ENCODE measurements around the gene TMED1. TPM values are rescaled to one million over a fixed set of nuclear protein-coding genes. Genes with fewer than 3 reads are reported as not detected.

The TMED1 gene
- total and polyA plus RNA-seq, 9 of the 15 experiments (the other 6 are each of a cell fraction or from before 2014, with no cell fraction given), result 0.86 to 30.2 (median 23.5) TPM

- Histone ChIP-seq H3K4me3 (no peak within 1 kb of the TSS), H3K4me2 (ENCODE audit: insufficient read depth, low read length) (no peak within 1 kb of the TSS), H3K9me3 (replicated peaks; ENCODE audit: control insufficient read depth, insufficient read depth, low read depth, low read length) (no peaks in the 10 kb centered on the region), H3K36me3 (ENCODE audit: control insufficient read depth, insufficient read depth, low read length) (no peaks in the 10 kb centered on the region), H3K9me1 (ENCODE audit: control insufficient read depth, insufficient read depth, low read length) (no peaks in the 10 kb centered on the region), H3K79me2 (ENCODE audit: control insufficient read depth, insufficient read depth, low read length) (no peaks in the 10 kb centered on the region), H3K9ac (ENCODE audit: insufficient read depth in 1 of 2, low read depth in 2 of 2, low read length in 2 of 2) (peak within 1 kb of the TSS in 1 of 2 experiments; percentile 81; a peak in 2 of 4 replicates), H3K27me3 (ENCODE audit: control insufficient read depth in 2 of 2, insufficient read depth in 2 of 2, low read length in 2 of 2) (no peaks in the 10 kb centered on the region), H4K20me1 (replicated peaks; ENCODE audit: control insufficient read depth, insufficient read depth, low read length) (no peaks in the 10 kb centered on the region), H2AFZ (ENCODE audit: low read depth, low read length) (no peak within 1 kb of the TSS), H3K4me1 (replicated peaks in 1 of 2; ENCODE audit: control insufficient read depth in 2 of 2, insufficient read depth in 2 of 2, low read length in 2 of 2) (peaks cover under 1 to 11% of the 10 kb centered on the region in 2 experiments; a peak in 4 of 5 replicates), H3K27ac (ENCODE audit: extremely low read depth, low read depth, low read length) (no peak within 1 kb of the TSS)
- no TSS peak for BruUV-seq (replicated peaks)
- in situ Hi-C loops (cut with MboI) (no loop called here), intact Hi-C loops (cut with micrococcal nuclease) (no loop called here)
- TF ChIP-seq EP300 (IDR thresholded peaks at IDR 0.05; ENCODE audit: low read length), result no peak
- CTCF ChIA-PET (ENCODE audit: low intra/inter-chr PET ratio), result no interaction called here
- no peak for ATAC-seq
- POLR2A ChIA-PET, result interaction anchor here (1.0 kb wide), 1 partner anchor 12 kb away, joined by 3 read pairs; the partner anchor contains the start of gene TMED1
- DNase-seq (ENCODE audit: extremely low read depth in 1 of 4, low spot score in 3 of 4), result peak in 1 of 4 experiments; percentile 6
- 49% methylated on average over 8 of the region's 14 CpGs for WGBS (ENCODE audit: insufficient coverage, low coverage, missing lambda C conversion rate)
- FAIRE-seq, result no peak
These were observed 12.3 kb upstream of the TMED1 start, which contains the start of gene C19orf38 for GRCh38 chr19:10848230-10848856. Gene C19orf38 (plus strand): TSS chr19:10848415. CDS start chr19:10848509, 94 bp downstream.

- no peaks in the 10 kb centered on the region for H3K9me3 ChIP-seq (replicated peaks; ENCODE audit: control insufficient read depth, insufficient read depth, low read depth, low read length)
- BruUV-seq (replicated peaks), result no TSS peak
- H2AFZ ChIP-seq (ENCODE audit: low read depth, low read length), result no peak overlapping the region
- no peaks in the 10 kb centered on the region for H3K36me3 ChIP-seq (ENCODE audit: control insufficient read depth, insufficient read depth, low read length)
- peaks cover 7 to 14% of the 10 kb centered on the region in 2 experiments; a peak in 4 of 5 replicates for H3K4me1 ChIP-seq (replicated peaks in 1 of 2; ENCODE audit: control insufficient read depth in 2 of 2, insufficient read depth in 2 of 2, low read length in 2 of 2)
- H3K4me2 ChIP-seq (ENCODE audit: insufficient read depth, low read length), result no peak overlapping the region
- no peak overlapping the region for H3K4me3 ChIP-seq
- in situ Hi-C loops (cut with MboI), result no loop called here
- no peaks in the 10 kb centered on the region for H3K27me3 ChIP-seq (ENCODE audit: control insufficient read depth in 2 of 2, insufficient read depth in 2 of 2, low read length in 2 of 2)
- CTCF ChIA-PET (ENCODE audit: low intra/inter-chr PET ratio), result no interaction called here
- FAIRE-seq (no peak), DNase-seq (ENCODE audit: extremely low read depth in 1 of 4, low spot score in 3 of 4) (peak in 1 of 4 experiments; percentile 2), ATAC-seq (no peak)
- no peak overlapping the region for H3K27ac ChIP-seq (ENCODE audit: extremely low read depth, low read depth, low read length)
- POLR2A ChIA-PET, result interaction anchor here (0.6 to 0.9 kb wide), 2 partner anchors 12 to 15 kb away, joined by 3 read pairs; no protein-coding TSS in a partner anchor
- TF ChIP-seq BCOR (IDR thresholded peaks at IDR 0.05) (peak; percentile 59), KDM1A (IDR thresholded peaks at IDR 0.05) (0 out of 4 replicates have a peak, but pooled peaks of 1 of the 2 experiments have one; percentile 15), NONO (IDR thresholded peaks at IDR 0.05; ENCODE audit: low read depth in 2 of 2, low read length in 1 of 2) (no peak), RBM25 (IDR thresholded peaks at IDR 0.05; ENCODE audit: low read depth, low read length, severe bottlenecking) (peak; percentile 97), HDAC8 (tag; IDR thresholded peaks at IDR 0.05) (no peak), CAMTA2 (CRISPR knock-in tag; conservative IDR thresholded peaks at IDR 0.05) (no peak)
- TF ChIP-seq, protein P1, sequence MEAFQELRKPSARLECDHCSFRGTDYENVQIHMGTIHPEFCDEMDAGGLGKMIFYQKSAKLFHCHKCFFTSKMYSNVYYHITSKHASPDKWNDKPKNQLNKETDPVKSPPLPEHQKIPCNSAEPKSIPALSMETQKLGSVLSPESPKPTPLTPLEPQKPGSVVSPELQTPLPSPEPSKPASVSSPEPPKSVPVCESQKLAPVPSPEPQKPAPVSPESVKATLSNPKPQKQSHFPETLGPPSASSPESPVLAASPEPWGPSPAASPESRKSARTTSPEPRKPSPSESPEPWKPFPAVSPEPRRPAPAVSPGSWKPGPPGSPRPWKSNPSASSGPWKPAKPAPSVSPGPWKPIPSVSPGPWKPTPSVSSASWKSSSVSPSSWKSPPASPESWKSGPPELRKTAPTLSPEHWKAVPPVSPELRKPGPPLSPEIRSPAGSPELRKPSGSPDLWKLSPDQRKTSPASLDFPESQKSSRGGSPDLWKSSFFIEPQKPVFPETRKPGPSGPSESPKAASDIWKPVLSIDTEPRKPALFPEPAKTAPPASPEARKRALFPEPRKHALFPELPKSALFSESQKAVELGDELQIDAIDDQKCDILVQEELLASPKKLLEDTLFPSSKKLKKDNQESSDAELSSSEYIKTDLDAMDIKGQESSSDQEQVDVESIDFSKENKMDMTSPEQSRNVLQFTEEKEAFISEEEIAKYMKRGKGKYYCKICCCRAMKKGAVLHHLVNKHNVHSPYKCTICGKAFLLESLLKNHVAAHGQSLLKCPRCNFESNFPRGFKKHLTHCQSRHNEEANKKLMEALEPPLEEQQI (IDR thresholded peaks at IDR 0.05), result no peak
- intact Hi-C loops (cut with micrococcal nuclease), result no loop called here
- no peak overlapping the region for H3K9ac ChIP-seq (ENCODE audit: insufficient read depth in 1 of 2, low read depth in 2 of 2, low read length in 2 of 2)
- no peaks in the 10 kb centered on the region for H3K9me1 ChIP-seq (ENCODE audit: control insufficient read depth, insufficient read depth, low read length)
- 29% methylated on average over 2 of the region's 2 CpGs for WGBS (ENCODE audit: insufficient coverage, low coverage, missing lambda C conversion rate)
- no peaks in the 10 kb centered on the region for H3K79me2 ChIP-seq (ENCODE audit: control insufficient read depth, insufficient read depth, low read length)
- H4K20me1 ChIP-seq (replicated peaks; ENCODE audit: control insufficient read depth, insufficient read depth, low read length), result no peaks in the 10 kb centered on the region
These were observed 10.6 kb upstream of the TMED1 start for GRCh38 chr19:10846500-10847202.

All from K562 (cell line).